AG08395 (cell line): ENCODE measurements around the gene BBS9.
"Not testable (repeated sequence)": the region's sequence is repeated elsewhere in the genome, so short reads cannot be mapped to it uniquely, and the experiment has no call there.

Source experiments
- DNase-seq: peaks from one replicate; pipeline ENCODE4 v3.0.0; 2012; ENCODE audit warnings: mixed read lengths, low spot score

The BBS9 gene

GRCh38 chr7:33196221-33196620 is 66.9 kb downstream of the BBS9 start:
- DNase-seq, result no peak

- no peak for DNase-seq
Observed at GRCh38 chr7:33200282-33200681, 70.9 kb downstream of the BBS9 start.

GRCh38 chr7:33201821-33202220 is 72.5 kb downstream of the BBS9 start:
- DNase-seq, result no peak

- DNase-seq, result no peak
Observed at GRCh38 chr7:33210958-33211357, 81.6 kb downstream of the BBS9 start.

GRCh38 chr7:33212144-33212543 is 82.8 kb downstream of the BBS9 start:
- DNase-seq, result no peak

- DNase-seq, result no peak
Observed at GRCh38 chr7:33215992-33216391, 86.6 kb downstream of the BBS9 start.

- DNase-seq, result no peak
Observed at GRCh38 chr7:33217595-33217994, 88.2 kb downstream of the BBS9 start.

GRCh38 chr7:33218841-33219535 is 89.6 kb downstream of the BBS9 start:
- DNase-seq, result not testable (repeated sequence)

GRCh38 chr7:33220231-33220630 is 90.9 kb downstream of the BBS9 start:
- no peak for DNase-seq

GRCh38 chr7:33221390-33221789 is 92.0 kb downstream of the BBS9 start:
- DNase-seq, result no peak

GRCh38 chr7:33232632-33233145 is 103.3 kb downstream of the BBS9 start:
- no peak for DNase-seq

GRCh38 chr7:33233659-33234058 is 104.3 kb downstream of the BBS9 start:
- DNase-seq, result no peak

GRCh38 chr7:33237036-33237435 is 107.7 kb downstream of the BBS9 start:
- no peak for DNase-seq

GRCh38 chr7:33243319-33243881 is 114.0 kb downstream of the BBS9 start:
- peak; percentile 67 for DNase-seq

GRCh38 chr7:33248671-33249070 is 119.3 kb downstream of the BBS9 start:
- DNase-seq, result no peak

GRCh38 chr7:33250421-33250871 is 121.1 kb downstream of the BBS9 start:
- peak; percentile 67 for DNase-seq

- no peak for DNase-seq
Observed at GRCh38 chr7:33251301-33251700, 121.9 kb downstream of the BBS9 start.

- DNase-seq, result peak; percentile 16
Observed at GRCh38 chr7:33258491-33258951, 129.2 kb downstream of the BBS9 start.

GRCh38 chr7:33261585-33261984 is 132.2 kb downstream of the BBS9 start:
- no peak for DNase-seq

- DNase-seq, result no peak
Observed at GRCh38 chr7:33262476-33262875, 133.1 kb downstream of the BBS9 start.

GRCh38 chr7:33271839-33272371 is 142.5 kb downstream of the BBS9 start:
- not testable (repeated sequence) for DNase-seq

- no peak for DNase-seq
Observed at GRCh38 chr7:33273356-33273755, 144.0 kb downstream of the BBS9 start.

- no peak for DNase-seq
Observed at GRCh38 chr7:33276325-33276724, 147.0 kb downstream of the BBS9 start.
